COR-L47 (cell line): ENCODE results near the gene TNKS1BP1.
"Not testable (repeated sequence)": the region's sequence is repeated elsewhere in the genome, so short reads cannot be mapped to it uniquely, and the experiment has no call there.

ENCODE experiments used
- DNase-seq: peaks from one replicate; lab custom pipeline; 2025; lab: John Stamatoyannopoulos, UW

The TNKS1BP1 gene

DNA sequence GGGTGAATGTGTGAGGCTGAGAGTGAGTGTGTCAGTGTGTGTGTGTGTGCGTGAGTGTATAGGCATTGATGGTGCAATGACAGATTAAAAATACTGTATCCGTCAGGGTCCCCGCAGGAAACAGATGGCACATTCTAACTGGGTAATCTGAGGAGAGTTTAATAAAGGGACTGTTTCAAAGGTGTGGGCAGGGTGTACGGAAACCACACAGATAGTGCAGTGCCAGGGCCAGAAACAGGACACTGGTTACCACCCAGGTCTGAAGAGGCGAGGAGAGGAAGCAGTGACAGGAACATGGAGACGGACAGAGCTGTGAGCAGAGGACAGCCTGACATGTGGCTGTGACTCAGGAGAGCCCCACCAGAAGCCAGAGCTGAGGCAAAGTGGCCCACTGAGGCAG, 29.9 kb upstream of the TNKS1BP1 start:
- DNase-seq: no peak

DNA sequence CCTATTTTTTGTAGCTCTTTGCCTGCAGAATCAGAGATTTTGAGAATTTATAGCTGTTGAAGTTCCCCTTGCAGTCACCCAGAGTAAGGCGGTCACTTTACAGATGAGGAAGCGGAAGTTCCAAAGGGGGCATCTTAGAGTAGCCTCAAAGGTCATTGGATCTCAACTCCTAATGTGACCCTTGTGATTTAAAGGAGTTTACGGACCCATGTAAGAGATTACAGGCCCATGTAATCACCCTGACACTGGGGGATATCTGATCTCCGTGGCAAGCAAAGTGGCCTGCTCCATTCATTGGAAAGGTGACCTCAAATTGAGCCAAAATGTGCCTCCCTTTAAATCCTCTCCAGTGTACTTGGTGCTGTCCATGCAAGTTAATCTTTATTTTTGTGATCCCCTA, 29.1 kb upstream of the TNKS1BP1 start:
- no peak for DNase-seq

DNA sequence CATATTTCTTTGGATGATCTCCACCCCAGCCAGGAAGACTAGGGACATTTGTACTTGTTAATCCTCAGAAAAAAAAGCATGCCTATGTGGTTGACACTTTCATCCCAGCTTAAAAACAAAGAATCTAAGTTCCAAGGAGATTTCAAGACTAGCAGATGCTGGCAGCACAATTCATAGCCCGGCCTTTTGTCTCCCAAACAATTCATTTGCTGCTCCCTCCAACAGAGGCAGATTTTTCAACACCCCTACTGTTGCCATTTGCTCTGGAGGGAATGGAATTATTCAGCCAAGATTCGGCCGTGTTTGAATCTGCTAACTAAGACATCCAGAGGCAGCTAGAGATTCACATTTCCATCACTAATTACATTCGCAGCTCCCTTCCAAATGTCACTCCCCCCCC, 28.7 kb upstream of the TNKS1BP1 start:
- DNase-seq: no peak

DNA sequence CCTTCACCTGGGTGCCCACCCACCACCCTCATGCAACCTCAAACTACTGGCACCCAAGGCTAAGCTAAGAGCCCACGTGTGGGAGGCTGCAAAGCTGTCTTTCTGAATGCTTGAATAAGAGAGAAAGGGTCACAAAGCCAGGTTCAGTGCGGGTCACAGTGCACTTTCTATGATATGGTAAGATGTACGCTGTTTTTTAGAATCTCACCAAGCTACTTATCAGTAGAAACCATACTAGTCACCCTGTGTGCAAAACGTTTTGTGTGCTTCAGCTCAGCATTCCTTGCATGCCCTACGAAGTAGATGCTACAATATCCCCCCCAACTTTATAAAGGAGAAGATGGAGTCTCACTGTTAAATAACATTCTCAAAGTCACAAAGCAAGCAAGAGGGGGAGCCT, 28.3 kb upstream of the TNKS1BP1 start:
- DNase-seq: no peak

DNA sequence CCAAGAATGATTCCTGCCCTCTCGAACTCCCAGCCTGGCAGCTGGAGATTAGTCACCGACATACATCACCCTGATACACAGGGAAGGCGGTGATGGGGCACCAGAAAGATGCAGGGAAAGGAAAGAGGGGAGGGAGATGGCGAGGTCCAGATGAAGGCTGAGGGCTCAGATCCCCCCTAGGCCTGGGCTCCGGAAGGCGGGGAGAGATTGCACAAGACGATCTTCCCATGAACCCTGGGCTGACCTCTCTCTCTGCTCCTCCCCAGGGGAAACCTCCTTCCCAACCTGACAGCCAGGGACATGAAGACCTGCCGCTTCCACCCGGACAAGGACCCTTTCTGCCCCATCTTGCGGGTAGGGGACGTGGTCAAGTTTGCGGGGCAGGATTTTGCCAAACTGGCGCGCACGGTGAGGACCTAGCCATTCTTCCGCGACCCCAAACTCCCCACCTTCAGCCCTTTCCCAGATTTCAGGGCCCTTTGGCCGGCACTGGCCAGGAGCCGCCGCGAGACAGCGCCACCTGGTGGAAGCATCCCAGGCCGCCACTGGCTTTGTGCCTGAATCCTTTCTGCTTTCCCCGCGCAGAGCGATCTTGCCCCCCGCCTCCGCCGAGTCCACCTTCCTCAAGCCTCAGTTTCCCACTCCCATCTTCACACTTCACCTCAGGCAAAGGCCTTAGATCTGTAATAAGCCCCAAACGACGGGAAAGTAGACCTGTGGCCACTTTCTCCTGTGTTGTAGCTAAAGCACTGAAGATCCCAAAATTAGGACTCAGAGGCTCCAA, 24.9 kb upstream of the TNKS1BP1 start:
- peak; percentile 25 for DNase-seq

DNA sequence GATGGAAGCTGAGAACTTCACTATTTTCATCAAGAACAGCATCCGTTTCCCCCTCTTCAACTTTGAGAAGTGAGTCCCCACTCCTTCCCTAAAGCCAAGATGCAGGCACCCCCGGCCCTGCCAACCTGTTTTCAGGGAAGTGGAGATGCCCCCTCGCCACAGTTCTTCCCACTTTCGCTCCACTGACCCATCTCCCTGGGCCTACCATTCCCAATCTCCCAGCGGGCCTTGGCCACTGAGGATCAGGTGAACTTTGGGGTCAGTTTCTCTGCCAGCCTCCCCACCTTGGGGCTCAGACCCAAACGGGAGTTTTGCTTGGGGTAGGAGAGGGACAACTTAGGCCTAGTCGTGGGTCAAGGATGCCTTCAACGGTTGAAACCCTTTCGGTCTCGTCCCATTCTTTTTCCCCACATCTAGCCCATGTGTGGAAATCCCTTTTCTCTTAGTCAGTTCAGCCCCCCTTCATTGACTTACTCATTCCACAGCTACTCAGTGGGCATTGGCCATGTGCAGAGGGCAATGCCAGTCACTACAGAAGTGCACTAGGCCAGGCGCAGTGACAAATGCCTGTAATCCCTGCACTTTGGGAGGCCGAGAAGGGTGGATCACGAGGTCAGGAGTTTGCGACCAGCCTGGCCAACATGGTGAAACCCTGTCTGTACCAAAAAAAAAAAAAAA, 24.0 kb upstream of the TNKS1BP1 start:
- DNase-seq: no peak

DNA sequence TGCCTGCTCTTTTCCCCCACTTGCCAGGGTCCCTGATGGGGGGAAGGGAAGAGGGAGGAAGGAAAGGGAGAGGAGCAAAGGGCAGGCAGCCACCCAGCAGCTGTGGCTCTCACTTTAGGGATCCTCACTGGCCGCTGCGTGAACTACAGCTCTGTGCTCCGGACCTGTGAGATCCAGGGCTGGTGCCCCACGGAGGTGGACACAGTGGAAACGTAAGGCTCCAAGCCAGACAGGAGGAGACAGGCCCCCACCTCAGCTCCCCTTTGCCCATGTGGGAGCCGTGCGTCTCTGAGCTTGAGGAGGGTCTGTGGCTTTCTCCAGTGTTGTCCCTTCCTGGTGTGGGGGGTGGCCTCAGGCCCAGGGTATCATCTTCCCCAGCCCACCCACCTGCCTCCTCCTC, 23.3 kb upstream of the TNKS1BP1 start:
- no peak for DNase-seq

DNA sequence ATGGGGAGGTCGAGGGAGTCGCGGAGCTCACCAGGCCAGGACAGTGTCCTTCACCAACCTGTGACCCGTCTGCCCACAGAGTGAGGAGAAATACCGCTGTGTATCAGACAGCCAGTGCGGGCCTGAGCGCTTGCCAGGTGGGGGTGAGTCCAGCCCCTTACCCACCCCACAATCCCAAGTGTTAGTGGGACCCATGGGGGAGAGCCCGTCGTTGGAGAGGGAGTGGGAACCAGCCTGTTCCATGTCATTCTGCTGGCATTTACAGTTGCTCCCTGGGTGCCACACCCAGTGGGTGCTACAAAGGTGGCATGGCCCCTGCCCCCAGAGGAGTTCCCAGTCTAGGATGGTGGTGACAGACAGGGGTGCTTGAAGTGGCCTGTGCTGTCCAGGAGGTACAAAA, 22.6 kb upstream of the TNKS1BP1 start:
- no peak for DNase-seq

DNA sequence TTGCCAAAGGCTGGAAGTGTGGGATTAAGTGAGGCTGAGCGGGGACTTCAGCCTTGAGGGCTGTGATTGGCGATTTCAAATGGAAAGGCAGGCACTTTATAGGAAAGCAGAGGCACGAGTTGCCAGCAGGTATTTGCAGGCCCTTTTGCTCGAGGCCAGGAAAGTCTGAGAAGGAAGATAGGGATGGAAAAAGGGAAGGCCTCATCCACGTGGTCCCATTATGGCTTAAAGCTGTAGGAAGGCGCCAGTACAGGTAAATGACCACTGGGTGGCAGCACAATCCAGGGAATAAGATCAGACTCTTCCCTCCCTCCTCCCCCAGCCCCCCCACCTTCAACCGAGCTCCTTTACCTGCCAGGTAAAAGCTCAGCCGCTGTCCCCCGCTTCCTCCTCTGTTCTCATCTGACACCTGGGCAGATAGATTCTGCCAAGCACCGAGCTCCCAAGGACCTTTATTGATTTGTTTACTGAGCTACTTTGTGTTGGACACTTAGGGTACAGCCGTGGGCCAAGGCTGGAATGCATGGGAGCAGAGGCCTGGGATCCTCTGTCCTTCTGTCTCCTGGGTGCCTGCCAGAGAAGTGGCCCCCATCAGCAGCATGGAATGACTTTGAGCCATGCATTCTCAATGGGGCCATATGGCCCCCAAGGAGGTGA, 20.9 kb upstream of the TNKS1BP1 start:
- DNase-seq: peak; percentile 66

DNA sequence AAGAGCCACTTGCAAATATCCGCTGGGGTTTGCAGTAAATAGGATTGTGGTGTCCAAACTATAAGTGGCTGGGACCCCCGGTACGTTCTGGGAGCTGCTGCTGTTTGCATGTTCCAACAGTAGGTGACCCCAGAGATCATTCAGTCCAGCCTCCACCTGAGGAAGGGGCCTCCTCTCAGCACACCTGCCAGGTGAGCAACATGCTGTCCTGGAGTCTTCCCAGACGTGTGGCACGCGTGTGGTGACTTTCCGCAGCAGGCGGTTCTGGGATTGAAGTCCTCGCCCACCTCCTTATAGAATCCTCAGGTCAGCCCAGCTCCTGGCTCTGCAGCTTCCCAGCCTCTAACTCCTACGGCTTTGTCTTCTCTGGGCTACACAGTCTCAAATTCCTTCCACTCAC, 20.1 kb upstream of the TNKS1BP1 start:
- DNase-seq: no peak

DNA sequence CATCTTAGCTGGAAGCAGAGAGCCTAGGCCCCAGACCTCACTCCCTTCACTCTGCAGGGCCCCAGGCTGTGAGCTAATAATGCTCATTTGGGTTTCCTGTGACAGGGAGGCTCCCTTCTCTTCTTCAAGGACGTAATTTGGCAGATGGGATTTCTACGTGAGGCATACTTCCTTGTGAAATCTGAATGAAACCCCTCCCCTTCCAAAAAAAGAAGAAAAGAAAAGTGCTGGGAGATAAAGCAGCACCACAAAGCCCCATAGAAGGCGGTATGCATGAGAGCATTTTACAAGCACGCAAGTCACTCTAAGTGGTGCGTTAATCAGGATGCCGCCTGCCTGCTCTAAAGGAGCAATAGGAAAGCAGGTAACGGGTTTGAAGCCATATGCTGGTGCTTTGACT, 19.1 kb upstream of the TNKS1BP1 start:
- DNase-seq: no peak

DNA sequence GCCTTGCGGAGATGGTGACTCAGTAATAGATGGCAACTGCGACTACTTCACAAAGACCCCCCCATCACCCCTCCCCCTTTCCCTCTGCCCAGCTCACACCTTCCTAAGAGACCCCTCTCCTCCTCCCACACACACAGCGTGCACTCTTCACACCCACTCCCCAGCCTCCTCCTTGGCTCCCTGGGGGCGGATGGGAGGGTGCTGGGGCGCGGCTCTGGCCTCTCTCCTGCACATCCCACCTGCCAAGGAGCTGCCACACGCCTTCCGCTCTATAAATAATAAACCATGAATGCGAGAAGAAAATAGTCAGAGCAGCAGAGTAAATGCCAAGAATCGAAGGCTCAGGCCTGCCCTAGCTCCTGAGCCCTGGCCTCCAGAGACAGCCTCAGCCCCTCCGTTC, 17.9 kb upstream of the TNKS1BP1 start:
- no peak for DNase-seq

DNA sequence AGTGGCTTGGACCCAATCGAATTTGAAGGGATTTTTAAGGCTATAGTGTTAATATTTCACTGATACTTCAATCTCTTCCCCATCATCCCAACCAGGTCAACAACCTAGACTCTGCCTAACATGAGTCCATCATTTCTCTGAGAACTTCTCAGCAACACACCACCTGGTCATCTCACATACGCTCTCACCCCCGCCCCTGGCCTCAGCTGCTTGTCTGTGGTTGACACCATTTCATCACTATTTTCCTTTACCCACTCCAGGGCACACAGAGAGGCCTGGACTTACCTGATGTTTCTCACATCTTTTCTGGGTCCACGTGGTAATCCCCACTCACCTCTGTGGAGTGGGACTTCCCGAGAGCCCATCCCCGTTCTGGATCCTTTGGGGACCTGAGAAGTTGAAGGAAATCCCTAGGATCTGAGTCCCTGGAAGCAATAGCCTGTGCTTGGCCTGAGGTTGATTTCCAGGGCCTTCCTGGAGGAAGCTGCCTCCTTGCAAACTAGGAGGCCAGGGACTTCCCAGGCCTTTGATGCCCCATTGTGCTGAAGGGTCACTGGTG, 16.6 kb upstream of the TNKS1BP1 start:
- no peak for DNase-seq

DNA sequence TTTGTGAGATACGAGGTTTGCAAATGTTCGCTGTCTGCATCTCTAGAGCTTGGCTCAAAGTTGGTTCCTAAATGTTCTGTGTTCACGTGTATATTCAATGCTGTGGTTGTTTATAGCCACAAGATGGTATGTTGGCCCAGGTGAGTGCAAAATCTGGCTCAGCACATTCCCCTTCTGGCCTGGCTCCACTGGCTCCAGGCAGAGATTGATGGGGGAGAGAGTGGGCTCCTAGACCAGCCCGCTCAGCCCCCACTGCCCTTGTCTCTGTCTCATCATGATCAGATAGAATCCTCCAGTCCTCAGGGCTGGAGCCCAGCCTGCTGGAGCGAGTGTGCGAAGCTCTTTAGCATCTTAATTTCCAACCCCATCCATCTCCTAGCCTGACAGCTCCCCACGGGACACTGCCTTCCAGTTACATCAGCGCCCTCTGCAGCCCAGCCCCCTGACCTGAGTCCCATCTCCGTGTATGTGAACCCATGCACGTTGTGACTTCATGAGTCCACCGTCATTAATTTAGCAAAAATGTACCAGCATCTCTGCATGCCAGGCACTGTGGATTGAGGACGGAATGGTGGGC, 15.4 kb upstream of the TNKS1BP1 start:
- no peak for DNase-seq

DNA sequence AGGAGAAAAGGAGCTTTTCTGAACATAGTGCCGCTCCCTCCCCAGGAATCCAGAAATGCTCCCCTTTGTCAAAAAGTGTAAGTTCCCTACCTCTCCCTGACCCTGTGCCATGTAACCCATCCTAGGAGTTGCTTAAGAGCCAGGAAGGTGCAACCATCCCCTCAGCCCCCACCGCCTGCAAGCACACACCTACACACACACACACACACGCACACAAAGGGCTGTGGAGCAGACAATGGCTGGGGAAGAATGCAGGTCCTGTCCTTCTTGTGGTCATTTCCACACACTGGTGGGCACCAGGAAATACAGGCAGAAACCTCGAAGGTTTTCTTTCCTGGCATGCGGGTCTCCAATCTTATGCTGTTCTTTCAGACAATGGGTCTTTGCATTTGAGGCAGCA, 14.6 kb upstream of the TNKS1BP1 start:
- no peak for DNase-seq

DNA sequence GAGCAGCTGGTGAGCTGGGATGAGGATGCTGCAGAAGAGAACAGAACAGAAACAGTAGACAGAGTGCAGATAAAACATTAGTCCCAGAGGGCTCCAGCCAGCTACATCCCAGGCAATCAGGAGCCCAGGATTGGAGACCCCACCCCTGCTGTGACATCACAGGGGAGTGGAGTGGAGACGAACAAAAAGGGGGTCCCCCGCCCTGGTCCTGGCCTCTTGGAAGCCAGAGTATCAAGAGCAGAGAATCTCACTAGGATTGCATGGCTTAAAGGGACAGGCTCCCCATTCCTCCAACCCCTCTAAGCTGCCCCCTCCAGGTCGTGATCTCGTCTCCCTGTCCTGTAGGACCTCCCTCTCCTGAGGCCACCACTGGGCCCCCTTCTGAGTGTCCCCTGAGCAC, 13.4 kb upstream of the TNKS1BP1 start, which contains the start of gene P2RX3:
Gene P2RX3, plus strand, starts transcription at position 211 of the 400 bp plus-strand sequence. CDS start 199 bp downstream, outside the sequence.
- no peak for DNase-seq

DNA sequence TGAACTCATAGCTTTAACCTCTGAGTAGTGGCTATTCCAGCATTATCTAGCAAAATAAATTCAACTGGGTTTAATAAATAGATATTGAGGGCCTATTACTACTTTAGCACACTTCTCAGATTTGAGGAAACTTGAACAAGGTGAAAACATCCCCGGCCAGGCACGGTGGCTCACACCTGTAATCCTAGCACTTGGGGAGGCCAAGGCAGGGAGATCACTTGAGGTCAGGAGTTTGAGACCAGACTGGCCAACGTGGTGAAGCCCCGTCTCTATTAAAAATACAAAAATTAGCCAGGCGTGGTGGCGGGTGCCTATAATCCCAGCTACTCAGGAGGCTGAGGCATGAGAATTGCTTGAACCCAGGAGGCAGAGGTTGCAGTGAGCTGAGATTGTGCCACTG, 12.1 kb upstream of the TNKS1BP1 start:
- not testable (repeated sequence) for DNase-seq

DNA sequence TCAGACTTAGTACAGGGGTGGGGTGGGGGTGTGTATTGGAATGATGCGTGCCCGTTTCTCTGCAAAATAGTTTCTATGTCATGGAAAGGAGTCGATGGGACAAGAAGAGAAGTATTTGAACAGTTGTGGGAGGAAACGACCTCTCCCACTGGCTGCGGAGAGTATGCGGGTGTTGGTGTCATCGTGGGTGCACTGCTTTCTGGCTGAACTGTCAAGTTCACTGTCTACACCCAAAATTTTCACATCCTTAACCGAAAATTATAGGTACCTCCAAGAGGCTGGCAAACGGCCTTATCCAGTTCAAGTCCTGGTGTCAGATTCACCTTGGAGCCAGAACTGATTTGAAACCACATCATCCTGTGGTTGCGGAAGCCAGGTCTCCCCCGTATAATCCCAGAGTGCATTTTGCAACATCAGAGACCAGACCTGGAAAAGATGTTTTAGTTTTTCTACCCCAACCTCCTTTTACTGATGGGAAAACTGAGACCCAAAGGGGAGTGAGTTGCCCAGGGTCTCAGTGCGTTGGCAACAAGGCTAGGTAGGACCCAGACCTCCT, 11.4 kb upstream of the TNKS1BP1 start:
- no peak for DNase-seq

DNA sequence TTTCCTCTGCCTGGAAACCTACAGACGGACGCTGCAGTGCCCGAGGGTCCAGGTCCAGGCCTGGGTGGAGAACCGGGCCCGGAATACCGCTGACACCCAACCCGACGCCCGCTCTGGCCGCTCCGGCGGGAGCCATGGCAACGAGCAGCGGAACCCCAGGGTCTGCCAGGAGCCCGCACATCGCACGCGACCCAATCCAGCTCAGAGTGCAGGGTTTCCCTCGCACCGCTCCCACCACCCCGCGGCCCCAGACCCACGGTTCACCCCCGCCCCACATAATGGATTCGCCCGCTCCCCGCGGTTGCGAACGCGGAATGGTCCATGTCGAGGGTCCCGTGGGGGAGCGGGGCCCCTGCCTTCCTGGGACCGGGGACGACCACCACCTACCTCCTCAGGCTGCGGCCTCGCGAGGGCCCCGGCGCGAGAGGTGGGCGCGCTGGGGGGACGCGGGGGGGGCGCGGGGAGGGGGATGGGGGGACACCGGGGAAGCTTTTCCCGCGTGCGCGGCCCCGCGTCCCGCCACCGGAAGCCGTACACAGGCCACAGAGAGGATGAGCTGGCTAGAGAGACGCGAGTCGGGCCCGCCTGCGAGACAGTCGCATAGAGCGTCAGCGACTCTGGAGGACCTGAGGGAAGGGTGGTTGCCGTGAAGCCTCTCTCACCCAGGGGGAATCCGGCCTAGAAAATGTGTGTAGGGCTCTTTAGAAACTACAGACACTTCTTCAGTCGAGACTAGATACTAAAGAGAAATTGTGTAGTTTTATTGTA, 10.8 kb upstream of the TNKS1BP1 start, which contains the start of gene SSRP1:
Gene SSRP1, minus strand, starts transcription at position 550 of the 768 bp plus-strand sequence. CDS start 771 bp downstream, outside the sequence.
- DNase-seq: peak; percentile 90

DNA sequence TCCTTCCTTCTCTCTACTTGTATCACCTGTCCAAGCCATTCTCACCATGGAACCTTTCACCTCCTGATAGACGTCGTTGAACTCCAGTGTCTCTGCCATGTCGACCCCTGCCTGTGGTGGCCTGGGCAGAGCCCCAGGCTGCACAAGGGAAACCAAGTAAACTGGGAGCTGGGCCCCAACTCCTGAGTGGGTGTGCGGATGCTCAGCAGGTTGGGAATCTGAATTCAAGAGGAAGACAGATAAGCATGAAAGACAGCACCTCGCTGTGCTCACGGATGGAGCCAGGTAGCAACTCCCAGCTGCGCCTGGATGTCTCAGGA, 10.2 kb upstream of the TNKS1BP1 start:
- DNase-seq: no peak

DNA sequence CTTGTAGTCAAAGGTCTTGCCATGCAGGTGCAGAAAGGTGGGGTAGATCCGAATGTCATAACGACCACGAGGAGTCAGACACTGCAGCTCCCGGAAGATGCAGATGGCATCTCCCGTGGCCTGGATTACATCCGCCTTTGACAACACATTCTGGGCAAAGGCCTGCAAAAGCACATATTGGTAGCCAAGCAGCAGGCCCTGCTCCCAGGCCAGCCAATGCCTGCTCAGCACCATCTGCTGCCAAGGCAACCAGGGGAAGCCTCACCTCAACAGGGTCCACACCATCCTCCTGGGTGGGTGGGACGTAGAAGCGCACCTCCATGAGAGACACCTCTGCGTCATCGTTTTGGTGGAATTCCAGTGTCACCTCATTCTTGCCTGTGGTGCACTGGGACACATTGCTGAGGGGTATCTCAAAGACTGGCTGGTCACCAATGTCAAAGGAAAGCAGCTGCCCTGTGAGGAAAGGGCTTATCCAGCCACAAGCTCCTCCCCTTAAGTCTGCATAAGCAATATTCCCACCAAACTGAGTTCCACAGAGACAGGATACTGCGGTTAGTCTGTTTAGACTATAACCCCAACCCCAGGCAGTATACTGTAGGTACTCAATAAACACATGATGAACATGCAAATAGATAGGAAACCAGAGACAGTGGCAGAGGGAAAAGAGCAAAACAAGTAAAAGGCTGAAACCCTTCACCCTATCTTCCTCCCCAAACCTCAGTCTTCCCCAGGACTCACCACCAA, 8.1 kb upstream of the TNKS1BP1 start:
- no peak for DNase-seq
